Suprapubic skin (tissue), 3 donors: ENCODE measurements around the gene LCN9.

Experiments used
- POLR2AphosphoS5 ChIP-seq, 3 donors: sonication (generic); formaldehyde crosslinking; IDR thresholded peaks; one replicate each; pipeline ENCODE4 v1.6.1; 2017; ENCODE audit warnings: antibody characterized with exemption in 3 of 3
- TF ChIP-seq, protein P1 (sequence below), 2 donors: fragments of 200-600 bp in 1 of 2; fragments of 450-650 bp in 1 of 2; sonication (generic) in 1 of 2; IDR thresholded peaks; one replicate each; pipeline ENCODE4 v1.5.1; 2016 to 2019; ENCODE audit warnings: antibody characterized with exemption in 2 of 2, mild to moderate bottlenecking in 1 of 2, moderate library complexity in 1 of 2

DNA sequence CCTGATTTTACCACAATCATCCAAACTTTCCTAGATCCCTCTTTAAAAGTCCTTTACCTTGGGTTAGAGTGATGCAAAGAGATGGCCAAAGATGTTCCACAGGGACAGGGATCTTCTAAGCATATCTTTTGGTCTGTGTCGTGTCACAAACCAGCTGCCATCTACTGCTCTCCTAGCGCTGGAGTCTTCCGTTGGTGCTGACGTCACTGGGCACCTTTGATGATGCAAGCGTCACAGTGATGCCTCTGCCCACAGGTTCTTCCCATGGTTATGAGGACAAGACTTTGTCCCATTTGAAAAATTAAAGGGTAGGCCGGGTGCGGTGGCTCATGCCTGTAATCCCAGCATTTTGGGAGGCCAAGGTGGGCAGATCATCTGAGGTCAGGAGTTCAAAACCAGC lies 22.1 kb upstream of the LCN9 start:
- TF ChIP-seq, protein P1, sequence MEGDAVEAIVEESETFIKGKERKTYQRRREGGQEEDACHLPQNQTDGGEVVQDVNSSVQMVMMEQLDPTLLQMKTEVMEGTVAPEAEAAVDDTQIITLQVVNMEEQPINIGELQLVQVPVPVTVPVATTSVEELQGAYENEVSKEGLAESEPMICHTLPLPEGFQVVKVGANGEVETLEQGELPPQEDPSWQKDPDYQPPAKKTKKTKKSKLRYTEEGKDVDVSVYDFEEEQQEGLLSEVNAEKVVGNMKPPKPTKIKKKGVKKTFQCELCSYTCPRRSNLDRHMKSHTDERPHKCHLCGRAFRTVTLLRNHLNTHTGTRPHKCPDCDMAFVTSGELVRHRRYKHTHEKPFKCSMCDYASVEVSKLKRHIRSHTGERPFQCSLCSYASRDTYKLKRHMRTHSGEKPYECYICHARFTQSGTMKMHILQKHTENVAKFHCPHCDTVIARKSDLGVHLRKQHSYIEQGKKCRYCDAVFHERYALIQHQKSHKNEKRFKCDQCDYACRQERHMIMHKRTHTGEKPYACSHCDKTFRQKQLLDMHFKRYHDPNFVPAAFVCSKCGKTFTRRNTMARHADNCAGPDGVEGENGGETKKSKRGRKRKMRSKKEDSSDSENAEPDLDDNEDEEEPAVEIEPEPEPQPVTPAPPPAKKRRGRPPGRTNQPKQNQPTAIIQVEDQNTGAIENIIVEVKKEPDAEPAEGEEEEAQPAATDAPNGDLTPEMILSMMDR (IDR thresholded peaks at IDR 0.05), result no peak
- TF ChIP-seq POLR2AphosphoS5 (IDR thresholded peaks at IDR 0.05), result no peak
